HEK293T (cell line): ENCODE data around the gene TMEM186.

Experiments used
- ARNT ChIP-seq: fragments of 450-650 bp; IDR thresholded peaks from 2 replicates; pipeline ENCODE4 v1.6.1; 2017; ENCODE audit warnings: mild to moderate bottlenecking
- BHLHE40 ChIP-seq: fragments of 450-650 bp; IDR thresholded peaks from 2 replicates; pipeline ENCODE4 v1.6.1; 2016; ENCODE audit warnings: mild to moderate bottlenecking, moderate library complexity, borderline replicate concordance
- ELF4 ChIP-seq: fragments of 450-650 bp; IDR thresholded peaks from 2 replicates; pipeline ENCODE4 v1.6.1; 2017; ENCODE audit warnings: antibody characterized with exemption
- FOXA1 ChIP-seq: fragments of 450-650 bp; IDR thresholded peaks from 2 replicates; pipeline ENCODE4 v1.6.1; 2016; ENCODE audit warnings: mild to moderate bottlenecking
- FOXM1 ChIP-seq: fragments of 450-650 bp; IDR thresholded peaks from 2 replicates; pipeline ENCODE4 v1.6.1; 2017; ENCODE audit warnings: mild to moderate bottlenecking, borderline replicate concordance
- HDGF ChIP-seq: fragments of 450-650 bp; IDR thresholded peaks from 2 replicates; pipeline ENCODE4 v1.6.1; 2017; ENCODE audit warnings: antibody characterized with exemption, borderline replicate concordance
- LEF1 ChIP-seq: fragments of 450-650 bp; IDR thresholded peaks from 2 replicates; pipeline ENCODE4 v1.6.1; 2017; ENCODE audit warnings: mild to moderate bottlenecking, borderline replicate concordance
- NFRKB ChIP-seq: fragments of 450-650 bp; IDR thresholded peaks from 2 replicates; pipeline ENCODE4 v1.6.1; 2016; ENCODE audit warnings: mild to moderate bottlenecking, moderate library complexity
- PKNOX1 ChIP-seq: fragments of 450-650 bp; IDR thresholded peaks from 2 replicates; pipeline ENCODE4 v1.6.1; 2016
- SP1 ChIP-seq: fragments of 450-650 bp; IDR thresholded peaks from 2 replicates; pipeline ENCODE4 v1.6.1; 2017
- SUZ12 ChIP-seq: fragments of 450-650 bp; IDR thresholded peaks from 2 replicates; pipeline ENCODE4 v1.6.1; 2016; ENCODE audit warnings: mild to moderate bottlenecking
- TARDBP ChIP-seq: fragments of 450-650 bp; IDR thresholded peaks from 2 replicates; pipeline ENCODE4 v1.6.1; 2016
- ZNF384 ChIP-seq: fragments of 450-650 bp; IDR thresholded peaks from 2 replicates; pipeline ENCODE4 v1.6.1; 2016

- TF ChIP-seq ELF4, result no peak
- TF ChIP-seq SUZ12, result no peak
- TF ChIP-seq TARDBP, result no peak
- no peak for TF ChIP-seq SP1
- no peak for TF ChIP-seq HDGF
- no peak for TF ChIP-seq FOXA1
- TF ChIP-seq FOXM1, result no peak
- no peak for TF ChIP-seq PKNOX1
- no peak for TF ChIP-seq BHLHE40
- no peak for TF ChIP-seq NFRKB
- no peak for TF ChIP-seq ZNF384
- TF ChIP-seq ARNT, result no peak
- TF ChIP-seq LEF1, result no peak
Measured at GRCh38 chr16:8795818-8796217, 1.6 kb downstream of the TMEM186 start.
